Measurements from ENCODE around the gene S100A10.

- TF ChIP-seq POLR2A (IDR thresholded peaks at IDR 0.05) (no peak), CTCF (IDR thresholded peaks at IDR 0.05) (no peak)
These were observed 27.9 kb upstream of the S100A10 start for GRCh38 chr1:152021569-152021968.
